Neuronal stem cell (in vitro differentiated cells): Measurements from ENCODE around the gene FAHD1.

ENCODE experiments used
- DNase-seq: peaks from one replicate; pipeline ENCODE4 v3.0.0-alpha.2; 2013; ENCODE audit warnings: low spot score
- H2AFZ ChIP-seq: one replicate; pipeline ENCODE4 v1.6.1; 2013; ENCODE audit warnings: mild to moderate bottlenecking, low read length, inconsistent platforms
- H2AK5ac ChIP-seq: 2 replicates; pipeline ENCODE4 v1.6.1; 2013; ENCODE audit warnings: low read depth, mild to moderate bottlenecking, inconsistent platforms, low read length, moderate library complexity, mixed read lengths
- H2BK120ac ChIP-seq: 2 replicates; pipeline ENCODE4 v1.6.1; 2013; ENCODE audit warnings: low read depth, mild to moderate bottlenecking, inconsistent platforms, low read length, moderate library complexity, mixed read lengths
- H2BK12ac ChIP-seq: one replicate; pipeline ENCODE4 v1.6.1; 2013; ENCODE audit warnings: low read length, inconsistent platforms
- H2BK15ac ChIP-seq: 2 replicates; pipeline ENCODE4 v1.6.1; 2013; ENCODE audit warnings: mild to moderate bottlenecking, low read length, inconsistent platforms, mixed read lengths
- H2BK5ac ChIP-seq: one replicate; pipeline ENCODE4 v1.6.1; 2013; ENCODE audit warnings: inconsistent platforms, mild to moderate bottlenecking, low read length, moderate library complexity
- H3K14ac ChIP-seq: one replicate; pipeline ENCODE4 v1.6.1; 2013; ENCODE audit warnings: low read length, inconsistent platforms
- H3K18ac ChIP-seq: 2 replicates; pipeline ENCODE4 v1.6.1; 2013; ENCODE audit warnings: low read length, inconsistent platforms
- H3K23ac ChIP-seq: 2 replicates; pipeline ENCODE4 v1.6.1; 2013; ENCODE audit warnings: low read depth, mild to moderate bottlenecking, mixed read lengths, low read length, inconsistent platforms; ENCODE audit not compliant: poor library complexity
- H3K27ac ChIP-seq: replicated peaks from 3 replicates; pipeline ENCODE4 v1.5.1; 2013; ENCODE audit warnings: low read length, inconsistent platforms
- H3K27me3 ChIP-seq, 3 experiments: 2 replicates each; pipeline ENCODE4 v1.6.1; 2013; ENCODE audit warnings: low read length in 3 of 3, mild to moderate bottlenecking in 2 of 3, inconsistent platforms in 1 of 3, low read depth in 1 of 3, mixed read lengths in 1 of 3, moderate library complexity in 1 of 3; ENCODE audit not compliant: control insufficient read depth in 3 of 3, insufficient read depth in 3 of 3
- H3K36me3 ChIP-seq, 2 donors: replicated peaks in 1 of 2; 2 replicates each; pipeline ENCODE4 v1.6.1; 2013; ENCODE audit warnings: low read length in 2 of 2; ENCODE audit not compliant: control insufficient read depth in 2 of 2, insufficient read depth in 2 of 2
- H3K4ac ChIP-seq: 2 replicates; pipeline ENCODE4 v1.6.1; 2013; ENCODE audit warnings: inconsistent platforms, mild to moderate bottlenecking, low read length, moderate library complexity
- H3K4me1 ChIP-seq, 2 donors: 1 replicate in 1 of 2; 2 replicates in 1 of 2; pipeline ENCODE4 v1.6.1; 2013; ENCODE audit warnings: low read length in 2 of 2, low read depth in 1 of 2; ENCODE audit not compliant: control insufficient read depth in 2 of 2, insufficient read depth in 1 of 2
- H3K4me2 ChIP-seq: one replicate; pipeline ENCODE4 v1.6.1; 2013; ENCODE audit warnings: mild to moderate bottlenecking, low read length, inconsistent platforms; ENCODE audit not compliant: insufficient read depth, poor library complexity, severe bottlenecking
- H3K4me3 ChIP-seq, 2 donors: 2 replicates each; pipeline ENCODE4 v1.5.1; 2013; ENCODE audit warnings: low read length in 2 of 2, mild to moderate bottlenecking in 2 of 2, inconsistent platforms in 1 of 2, moderate library complexity in 1 of 2
- H3K79me1 ChIP-seq: one replicate; pipeline ENCODE4 v1.6.1; 2013; ENCODE audit warnings: low read depth, mild to moderate bottlenecking, inconsistent platforms, low read length, moderate library complexity
- H3K9ac ChIP-seq: one replicate; pipeline ENCODE4 v1.6.1; 2013; ENCODE audit warnings: mild to moderate bottlenecking, low read depth, low read length, inconsistent platforms; ENCODE audit not compliant: poor library complexity
- H3K9me3 ChIP-seq, 2 donors: replicated peaks in 1 of 2; 2 replicates each; pipeline versions ENCODE3 to v1.6.1; 2013; ENCODE audit warnings: low read length in 2 of 2, mild to moderate bottlenecking in 2 of 2, inconsistent platforms in 1 of 2, low read depth in 1 of 2, mixed read lengths in 1 of 2, moderate library complexity in 1 of 2; ENCODE audit not compliant: control insufficient read depth in 2 of 2, insufficient read depth in 1 of 2
- H4K8ac ChIP-seq: one replicate; pipeline ENCODE4 v1.6.1; 2013; ENCODE audit warnings: low read depth, mild to moderate bottlenecking, inconsistent platforms, low read length, moderate library complexity
- H4K91ac ChIP-seq: one replicate; pipeline ENCODE4 v1.6.1; 2013; ENCODE audit warnings: low read length, low read depth, mild to moderate bottlenecking, inconsistent platforms; ENCODE audit not compliant: poor library complexity
- WGBS, 2 donors: extraction: QIAGEN DNeasy Blood & Tissue Kit; methylation state at CpG; one replicate each; pipeline ENCODE4 v1.1.7; 2013; ENCODE audit warnings: missing lambda C conversion rate in 2 of 2, mixed read lengths in 1 of 2; ENCODE audit not compliant: insufficient read length in 2 of 2, insufficient replicate concordance in 1 of 2; ENCODE audit errors: extremely low coverage in 2 of 2; 5-methylcytosine and 5-hydroxymethylcytosine counted together

Gene FAHD1

GRCh38 chr16:1785846-1786170 lies 41.2 kb upstream of the FAHD1 start:
- H3K27ac ChIP-seq, result no peak overlapping the region
- H3K4me3 ChIP-seq, result no peak overlapping the region
- H3K14ac ChIP-seq, result no peak overlapping the region
- peaks cover 30 to 66% of the 10 kb centered on the region in 2 donors for H3K36me3 ChIP-seq
- no peak overlapping the region for H4K8ac ChIP-seq
- no peak overlapping the region for H3K9ac ChIP-seq
- no peak overlapping the region for H2AK5ac ChIP-seq
- H3K79me1 ChIP-seq, result peaks cover 47% of the 10 kb centered on the region
- H4K91ac ChIP-seq, result no peak overlapping the region
- no peaks in the 10 kb centered on the region for H3K27me3 ChIP-seq
- H3K18ac ChIP-seq, result no peak overlapping the region
- no peak overlapping the region for H2BK12ac ChIP-seq
- H3K4me1 ChIP-seq, result peaks cover 7% of the 10 kb centered on the region in 2 donors
- H2BK15ac ChIP-seq, result no peak overlapping the region
- H3K4me2 ChIP-seq, result no peak overlapping the region
- no peak overlapping the region for H3K23ac ChIP-seq
- H3K9me3 ChIP-seq, result no peaks in the 10 kb centered on the region
- no peak overlapping the region for H2BK5ac ChIP-seq
- no peak overlapping the region for H3K4ac ChIP-seq
- H2AFZ ChIP-seq, result no peak overlapping the region
- WGBS, 2 donors, result no CpG with 5 or more reads among the region's 14 CpGs
- DNase-seq, result no peak
- no peak overlapping the region for H2BK120ac ChIP-seq

GRCh38 chr16:1786242-1787055 lies 40.6 kb upstream of the FAHD1 start:
- peaks cover 4 to 5% of the 10 kb centered on the region in 2 donors for H3K4me1 ChIP-seq
- no peak overlapping the region for H3K4me2 ChIP-seq
- no peak overlapping the region for H3K18ac ChIP-seq
- peak overlapping the region in 1 of 2 donors; percentile 47 for H3K4me3 ChIP-seq
- peaks cover 31 to 65% of the 10 kb centered on the region in 2 donors for H3K36me3 ChIP-seq
- H2BK120ac ChIP-seq, result no peak overlapping the region
- H2BK5ac ChIP-seq, result no peak overlapping the region
- H3K9me3 ChIP-seq, result no peaks in the 10 kb centered on the region
- no peak overlapping the region for H3K27ac ChIP-seq
- H3K9ac ChIP-seq, result peak overlapping the region; percentile 21
- no peak overlapping the region for H2AFZ ChIP-seq
- H2BK15ac ChIP-seq, result no peak overlapping the region
- no peaks in the 10 kb centered on the region for H3K27me3 ChIP-seq
- H4K91ac ChIP-seq, result no peak overlapping the region
- no peak overlapping the region for H2BK12ac ChIP-seq
- H4K8ac ChIP-seq, result no peak overlapping the region
- WGBS, 2 donors, result no CpG with 5 or more reads among the region's 51 CpGs
- no peak overlapping the region for H3K4ac ChIP-seq
- H3K14ac ChIP-seq, result no peak overlapping the region
- H3K79me1 ChIP-seq, result peaks cover 43% of the 10 kb centered on the region
- H2AK5ac ChIP-seq, result no peak overlapping the region
- no peak for DNase-seq
- no peak overlapping the region for H3K23ac ChIP-seq

GRCh38 chr16:1787056-1787321 lies 40.0 kb upstream of the FAHD1 start:
- Histone ChIP-seq H4K91ac (no peak overlapping the region), H2BK5ac (no peak overlapping the region), H3K4me3 (no peak overlapping the region), H3K9ac (no peak overlapping the region), H3K4ac (no peak overlapping the region), H2BK120ac (no peak overlapping the region), H2AFZ (no peak overlapping the region), H3K27me3 (no peaks in the 10 kb centered on the region), H2BK15ac (no peak overlapping the region), H2AK5ac (no peak overlapping the region), H3K79me1 (peaks cover 43% of the 10 kb centered on the region), H3K36me3 (peaks cover 31 to 69% of the 10 kb centered on the region in 2 donors), H3K4me1 (peaks cover under 1 to 3% of the 10 kb centered on the region in 2 donors), H3K23ac (no peak overlapping the region), H3K9me3 (no peaks in the 10 kb centered on the region), H3K4me2 (no peak overlapping the region), H4K8ac (no peak overlapping the region), H3K14ac (no peak overlapping the region), H2BK12ac (no peak overlapping the region), H3K18ac (no peak overlapping the region), H3K27ac (no peak overlapping the region)
- no peak for DNase-seq
- no CpG with 5 or more reads among the region's 6 CpGs for WGBS, 2 donors

GRCh38 chr16:1787322-1788094 lies 39.5 kb upstream of the FAHD1 start:
- Histone ChIP-seq H3K27ac (no peak overlapping the region), H4K8ac (peak overlapping the region; percentile 17), H2BK5ac (no peak overlapping the region), H3K9me3 (no peaks in the 10 kb centered on the region), H3K27me3 (no peaks in the 10 kb centered on the region), H3K4ac (no peak overlapping the region), H3K9ac (no peak overlapping the region), H2AK5ac (no peak overlapping the region), H3K36me3 (peaks cover 31 to 69% of the 10 kb centered on the region in 2 donors), H3K18ac (no peak overlapping the region), H3K79me1 (peaks cover 40% of the 10 kb centered on the region), H3K23ac (peak overlapping the region; percentile 73), H2BK12ac (no peak overlapping the region), H2BK15ac (no peak overlapping the region), H3K4me2 (no peak overlapping the region), H2BK120ac (no peak overlapping the region), H3K4me1 (peaks cover 0 to 3% of the 10 kb centered on the region in 2 donors), H3K4me3 (peak overlapping the region in 1 of 2 donors; percentile 11), H4K91ac (no peak overlapping the region), H3K14ac (no peak overlapping the region), H2AFZ (no peak overlapping the region)
- WGBS, 2 donors, result no CpG with 5 or more reads among the region's 44 CpGs
- no peak for DNase-seq
